GM12865 (cell line): Measurements from ENCODE around the gene TPCN1.

Experiments used
- DNase-seq: peaks from one replicate; pipeline ENCODE4 v3.0.0; 2010; ENCODE audit warnings: low read depth
- H3K4me3 ChIP-seq: 2 replicates; pipeline ENCODE4 v1.5.1; 2011; ENCODE audit warnings: mild to moderate bottlenecking, low read depth, low read length, control low read depth
- CTCF ChIP-seq: IDR thresholded peaks from 2 replicates; pipeline ENCODE4 v1.5.1; 2011; ENCODE audit warnings: low read length, control low read depth, low read depth, inconsistent platforms; ENCODE audit not compliant: insufficient read depth; ENCODE audit errors: missing control alignments

Gene TPCN1

DNA sequence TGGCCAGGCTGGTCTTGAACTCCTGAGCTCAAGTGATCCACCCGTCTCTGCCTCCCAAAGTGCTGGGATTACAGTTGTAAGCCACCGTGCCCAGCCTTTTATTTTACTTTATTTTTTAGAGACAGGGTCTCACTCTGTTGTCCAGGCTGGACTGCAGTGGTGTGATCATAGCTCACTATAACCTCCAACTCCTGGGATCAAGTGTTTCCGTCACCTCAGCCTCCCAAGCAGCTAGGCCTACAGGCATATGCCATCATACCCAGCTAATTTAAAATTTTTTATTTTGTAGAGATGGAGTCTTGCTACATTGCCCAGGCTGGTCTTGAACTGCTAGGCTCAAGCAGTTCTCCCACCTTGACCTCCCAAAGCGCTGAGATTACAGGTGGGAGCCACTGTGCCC, 3.7 kb downstream of the TPCN1 start:
- TF ChIP-seq CTCF = no peak
- no peak for DNase-seq

GRCh38 chr12:113226696-113227568, 5.7 kb downstream of the TPCN1 start:
- H3K4me3 ChIP-seq = no peak overlapping the region
- no peak for TF ChIP-seq CTCF
- DNase-seq = no peak

More for the DNA sequence above, 3.7 kb downstream of the TPCN1 start:
- H3K4me3 ChIP-seq = no peak overlapping the region

- no peak for TF ChIP-seq CTCF
- DNase-seq = no peak
- H3K4me3 ChIP-seq = no peak overlapping the region
These were observed 6.6 kb downstream of the TPCN1 start for GRCh38 chr12:113227686-113228391.

- no peak for TF ChIP-seq CTCF
- H3K4me3 ChIP-seq = no peak overlapping the region
- DNase-seq = no peak
These were observed 7.2 kb downstream of the TPCN1 start for GRCh38 chr12:113228394-113229028.

- peak; percentile 38 for DNase-seq
- H3K4me3 ChIP-seq = no peak overlapping the region
- no peak for TF ChIP-seq CTCF
These were observed 9.3 kb downstream of the TPCN1 start for GRCh38 chr12:113230315-113231234.

DNA sequence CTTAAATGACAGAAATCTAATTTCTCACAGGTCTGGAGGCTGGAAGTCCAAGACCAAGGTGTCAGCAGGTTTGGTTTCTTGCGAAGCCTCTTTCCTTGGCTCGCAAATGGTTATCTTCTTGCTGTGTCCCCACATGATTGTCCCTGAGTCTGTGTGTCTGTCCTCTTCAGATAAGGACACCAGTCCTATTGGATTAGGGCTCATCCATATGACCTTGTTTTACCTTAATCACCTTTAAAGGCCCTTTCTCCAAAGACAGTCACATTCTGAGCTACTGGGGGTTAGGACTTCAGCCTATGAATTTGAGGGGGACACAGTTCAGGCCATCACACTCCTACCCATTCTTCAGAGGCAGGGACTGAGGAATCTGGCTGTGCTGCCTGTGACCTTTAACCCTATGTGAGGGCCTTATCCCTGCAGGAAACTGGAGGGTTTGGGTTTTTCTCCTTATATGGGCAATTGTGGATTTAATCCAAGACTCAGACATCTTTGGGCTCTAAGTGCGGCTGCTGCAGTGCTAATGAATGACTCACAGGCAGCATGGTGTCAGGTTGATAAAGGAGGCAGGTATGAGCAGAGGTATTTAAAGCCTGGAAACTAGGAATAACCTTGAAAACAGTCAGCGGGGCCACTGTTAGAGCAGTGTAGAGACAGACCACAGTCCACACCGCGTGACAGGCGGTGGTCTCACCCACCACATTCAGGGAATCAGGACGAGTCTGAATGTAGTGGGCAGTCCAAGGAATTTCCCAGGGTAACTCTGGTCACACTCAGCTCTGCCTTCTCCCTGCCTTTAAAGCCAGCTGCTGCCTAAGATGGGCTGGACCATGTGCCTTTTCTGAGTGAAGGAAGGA, 10.2 kb downstream of the TPCN1 start:
- no peak overlapping the region for H3K4me3 ChIP-seq
- no peak for DNase-seq
- no peak for TF ChIP-seq CTCF
